H9 (cell line): Measurements from ENCODE around the gene RRP1B. TPM values are rescaled to one million over a fixed set of nuclear protein-coding genes. Genes with fewer than 3 reads are reported as not detected.
A peak's percentile ranks its signal among the peaks of the same experiment; 100 is the strongest.

Experiments
- DNase-seq: peaks from one replicate; pipeline ENCODE4 v3.0.0-alpha.2; 2017
- H2AFZ ChIP-seq: one replicate; pipeline ENCODE4 v1.6.1; 2013; ENCODE audit warnings: mild to moderate bottlenecking, low read length, control low read depth, moderate library complexity
- H2AK5ac ChIP-seq: 2 replicates; pipeline ENCODE4 v1.6.1; 2013; ENCODE audit warnings: low read length, control low read depth, mixed read lengths; ENCODE audit not compliant: insufficient read length
- H2BK120ac ChIP-seq: one replicate; pipeline ENCODE4 v1.6.1; 2013; ENCODE audit warnings: low read depth, mild to moderate bottlenecking, low read length, control low read depth, inconsistent platforms; ENCODE audit not compliant: poor library complexity, severe bottlenecking
- H2BK12ac ChIP-seq: 2 replicates; pipeline ENCODE4 v1.6.1; 2013; ENCODE audit warnings: low read length, control low read depth, mixed read lengths, low read depth; ENCODE audit not compliant: insufficient read length
- H2BK15ac ChIP-seq: 2 replicates; pipeline ENCODE4 v1.6.1; 2013; ENCODE audit warnings: low read depth, low read length, control low read depth
- H2BK20ac ChIP-seq: one replicate; pipeline ENCODE4 v1.6.1; 2013; ENCODE audit warnings: low read depth, mild to moderate bottlenecking, low read length, control low read depth, inconsistent platforms; ENCODE audit not compliant: poor library complexity, severe bottlenecking
- H2BK5ac ChIP-seq: 2 replicates; pipeline ENCODE4 v1.6.1; 2013; ENCODE audit warnings: low read length, control low read depth, mixed read lengths; ENCODE audit not compliant: insufficient read length
- H3K14ac ChIP-seq: 2 replicates; pipeline ENCODE4 v1.6.1; 2013; ENCODE audit warnings: low read length, control low read depth; ENCODE audit not compliant: insufficient read depth
- H3K18ac ChIP-seq: 2 replicates; pipeline ENCODE4 v1.6.1; 2013; ENCODE audit warnings: low read depth, mild to moderate bottlenecking, mixed read lengths, low read length, control low read depth; ENCODE audit not compliant: insufficient read length
- H3K23ac ChIP-seq: 2 replicates; pipeline ENCODE4 v1.6.1; 2013; ENCODE audit warnings: low read length, control low read depth, mixed read lengths, low read depth; ENCODE audit not compliant: insufficient read length
- H3K23me2 ChIP-seq: 2 replicates; pipeline ENCODE4 v1.6.1; 2013; ENCODE audit warnings: low read depth, mild to moderate bottlenecking, mixed read lengths, low read length, control low read depth; ENCODE audit not compliant: insufficient read length, poor library complexity, severe bottlenecking
- H3K27ac ChIP-seq: 2 replicates; pipeline ENCODE4 v1.5.1; 2013; ENCODE audit warnings: low read length, control low read depth, mixed read lengths, low read depth; ENCODE audit not compliant: insufficient read length
- H3K27me3 ChIP-seq: 2 replicates; pipeline ENCODE4 v1.6.1; 2013; ENCODE audit warnings: low read length, control low read depth, inconsistent platforms; ENCODE audit not compliant: insufficient read depth
- H3K4ac ChIP-seq: 2 replicates; pipeline ENCODE4 v1.6.1; 2013; ENCODE audit warnings: low read depth, mild to moderate bottlenecking, control low read depth, inconsistent platforms, low read length, moderate library complexity
- H3K4me1 ChIP-seq: 2 replicates; pipeline ENCODE4 v1.6.1; 2013; ENCODE audit warnings: low read length, control low read depth, inconsistent platforms; ENCODE audit not compliant: insufficient read depth
- H3K4me2 ChIP-seq: 2 replicates; pipeline ENCODE4 v1.6.1; 2013; ENCODE audit warnings: low read length, control low read depth, mixed read lengths; ENCODE audit not compliant: insufficient read length, insufficient read depth
- H3K56ac ChIP-seq: 2 replicates; pipeline ENCODE4 v1.6.1; 2013; ENCODE audit warnings: low read depth, mild to moderate bottlenecking, mixed read lengths, low read length, control low read depth; ENCODE audit not compliant: insufficient read length
- H3K79me1 ChIP-seq: 2 replicates; pipeline ENCODE4 v1.6.1; 2013; ENCODE audit warnings: low read depth, mild to moderate bottlenecking, moderate library complexity, low read length, control low read depth, inconsistent platforms; ENCODE audit not compliant: insufficient read depth, poor library complexity, severe bottlenecking
- H3K79me2 ChIP-seq: 2 replicates; pipeline ENCODE4 v1.6.1; 2013; ENCODE audit warnings: low read length, control low read depth, inconsistent platforms; ENCODE audit not compliant: insufficient read depth
- H3K9ac ChIP-seq: 2 replicates; pipeline ENCODE4 v1.6.1; 2013; ENCODE audit warnings: low read length, control low read depth, mixed read lengths; ENCODE audit not compliant: insufficient read length; ENCODE audit errors: extremely low read depth
- H3K9me3 ChIP-seq: one replicate; pipeline ENCODE4 v1.6.1; 2013; ENCODE audit warnings: low read depth, low read length, inconsistent platforms; ENCODE audit not compliant: control insufficient read depth
- H3T11ph ChIP-seq: one replicate; pipeline ENCODE4 v1.6.1; 2013; ENCODE audit warnings: mild to moderate bottlenecking, low read length, control low read depth, inconsistent platforms
- H4K20me1 ChIP-seq: one replicate; pipeline ENCODE4 v1.6.1; 2013; ENCODE audit not compliant: control insufficient read depth, insufficient read length, insufficient read depth
- H4K5ac ChIP-seq: 2 replicates; pipeline ENCODE4 v1.6.1; 2013; ENCODE audit warnings: low read depth, mild to moderate bottlenecking, mixed read lengths, low read length, control low read depth; ENCODE audit not compliant: insufficient read length
- H4K8ac ChIP-seq: replicated peaks from 2 replicates; pipeline ENCODE4 v1.6.1; 2013; ENCODE audit warnings: low read length, control low read depth, mixed read lengths, low read depth; ENCODE audit not compliant: insufficient read length
- H4K91ac ChIP-seq: 2 replicates; pipeline ENCODE4 v1.6.1; 2013; ENCODE audit warnings: low read depth, mild to moderate bottlenecking, moderate library complexity, mixed read lengths, low read length, control low read depth; ENCODE audit not compliant: insufficient read length
- H3K27ac Mint-ChIP-seq, 3 experiments: 2 replicates in 2 of 3; 3 replicates in 1 of 3; pipeline ENCODE4 v1.8.0; 2020 to 2021; ENCODE audit warnings: mixed read lengths in 3 of 3, mild to moderate bottlenecking in 1 of 3, moderate library complexity in 1 of 3
- H3K27me3 Mint-ChIP-seq: 2 replicates; pipeline ENCODE4 v1.8.0; 2021; ENCODE audit warnings: low read depth, mild to moderate bottlenecking, moderate library complexity, mixed read lengths
- H3K36me3 Mint-ChIP-seq, 3 experiments: 2 replicates in 2 of 3; 3 replicates in 1 of 3; pipeline ENCODE4 v1.8.0; 2020 to 2021; ENCODE audit warnings: low read depth in 3 of 3, mixed read lengths in 3 of 3; ENCODE audit not compliant: insufficient read depth in 1 of 3
- H3K4me1 Mint-ChIP-seq, 2 experiments: 2 replicates each; pipeline ENCODE4 v1.8.0; 2020; ENCODE audit warnings: mixed read lengths in 2 of 2
- H3K4me3 Mint-ChIP-seq, 2 experiments: 2 replicates in 1 of 2; 3 replicates in 1 of 2; pipeline ENCODE4 v1.8.0; 2020 to 2021; ENCODE audit warnings: mild to moderate bottlenecking in 2 of 2, mixed read lengths in 2 of 2, moderate library complexity in 1 of 2
- H3K9me3 Mint-ChIP-seq, 2 experiments: 2 replicates in 1 of 2; 3 replicates in 1 of 2; pipeline ENCODE4 v1.8.0; 2020; ENCODE audit warnings: mild to moderate bottlenecking in 2 of 2, mixed read lengths in 2 of 2, moderate library complexity in 1 of 2
- CTCF ChIP-seq: fragments of 200-600 bp; sonication (generic); conservative IDR thresholded peaks from 3 replicates; pipeline ENCODE4 v1.8.0; 2021; ENCODE audit warnings: antibody characterized with exemption, mild to moderate bottlenecking
- WGBS: extraction: QIAGEN DNeasy Blood & Tissue Kit; methylation state at CpG from one replicate; pipeline ENCODE4 v1.1.7; 2013; ENCODE audit warnings: missing lambda C conversion rate, low lambda C conversion rate, mixed read lengths; ENCODE audit not compliant: insufficient read length; ENCODE audit errors: extremely low coverage; 5-methylcytosine and 5-hydroxymethylcytosine counted together
- total RNA-seq: library from RNA; stranded (reverse); gene quantifications from 2 replicates; pipeline ENCODE4 v1.2.1, GENCODE V29; 2021

The RRP1B gene
- total RNA-seq, 1 experiment from 2014 or later: 96.6 TPM

DNA sequence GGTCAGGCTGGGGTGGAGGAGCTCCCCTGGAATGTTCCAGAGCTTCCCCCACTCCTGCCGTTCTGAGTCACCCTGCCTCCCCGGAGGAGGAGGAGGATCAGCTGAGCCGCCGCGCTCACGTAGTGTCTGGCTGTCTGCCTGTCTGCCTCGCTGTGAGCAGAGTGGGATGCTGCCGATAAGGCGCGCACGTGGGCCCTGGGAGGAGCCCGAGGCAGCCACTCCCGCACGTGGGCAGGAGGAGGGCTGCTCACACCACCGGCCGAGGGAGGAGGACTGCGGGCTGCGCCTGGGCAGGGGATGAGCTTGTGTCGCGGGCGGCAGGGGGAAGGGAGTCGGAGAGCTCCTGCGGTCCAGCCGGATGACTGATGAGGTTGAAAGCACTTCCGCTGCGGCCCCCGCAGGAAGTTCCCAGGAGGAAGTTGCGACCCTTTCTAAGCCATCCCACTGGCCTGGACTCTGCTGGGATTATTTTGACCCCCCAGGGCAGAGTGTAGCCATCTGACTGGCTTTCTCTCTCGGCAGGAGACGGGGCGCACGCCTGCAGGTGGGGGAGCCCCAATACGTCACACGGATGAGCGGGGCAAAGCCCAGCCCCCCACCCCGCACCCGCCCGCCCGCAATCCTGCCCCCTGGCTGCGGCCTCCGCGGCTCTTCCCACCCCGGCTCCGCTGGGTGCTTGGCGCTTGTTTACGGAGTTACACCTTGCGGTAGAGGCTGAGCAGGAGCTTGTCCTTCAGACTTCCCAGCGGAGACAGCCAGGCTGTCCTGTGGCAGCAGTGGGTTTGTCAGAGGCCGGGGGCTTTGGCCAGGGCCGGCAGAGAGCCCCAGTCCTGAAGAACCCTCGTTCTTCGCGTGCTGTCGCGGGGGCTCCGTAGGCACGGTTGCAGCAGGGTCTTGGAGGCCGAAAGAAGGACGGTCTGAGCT is 69.4 kb downstream of the RRP1B start:
- peaks cover 9% of the 10 kb centered on the region for H3K23me2 ChIP-seq
- no peak overlapping the region for H3K56ac ChIP-seq
- peak overlapping the region; percentile 62 for H3K18ac ChIP-seq
- no peak overlapping the region for H3K4ac ChIP-seq
- no peak overlapping the region for H2AFZ ChIP-seq
- Mint-ChIP-seq H3K27me3 (no peaks in the 10 kb centered on the region), H3K4me1 (peaks cover 22 to 25% of the 10 kb centered on the region in 2 experiments), H3K9me3 (no peaks in the 10 kb centered on the region), H3K27ac (peak overlapping the region; percentile 87 to 96 (median 94)), H3K4me3 (peak overlapping the region; percentile 80 to 83), H3K36me3 (peaks cover 0 to 11% (median under 1%) of the 10 kb centered on the region in 3 experiments; a peak in 5 of 7 replicates)
- H3K27ac ChIP-seq: no peak overlapping the region
- H4K91ac ChIP-seq: no peak overlapping the region
- TF ChIP-seq CTCF: peak; percentile 72
- no peak overlapping the region for H3T11ph ChIP-seq
- H4K5ac ChIP-seq: peak overlapping the region; percentile 2
- no peaks in the 10 kb centered on the region for H3K27me3 ChIP-seq
- no CpG with 5 or more reads among the region's 59 CpGs for WGBS
- H3K14ac ChIP-seq: peak overlapping the region; percentile 86
- H3K79me2 ChIP-seq: peaks cover 5% of the 10 kb centered on the region; the same call in 1 of the 2 replicates
- peak overlapping the region; percentile 38 for H3K9ac ChIP-seq
- no peak overlapping the region for H2BK120ac ChIP-seq
- H3K4me1 ChIP-seq: no peaks in the 10 kb centered on the region
- H4K8ac ChIP-seq: no peak overlapping the region
- no peak overlapping the region for H2BK15ac ChIP-seq
- peak; percentile 87 for DNase-seq
- H3K79me1 ChIP-seq: peaks cover 5% of the 10 kb centered on the region
- no peak overlapping the region for H2BK20ac ChIP-seq
- H2BK5ac ChIP-seq: no peak overlapping the region
- peak overlapping the region; percentile 56 for H3K4me2 ChIP-seq
- H2AK5ac ChIP-seq: no peak overlapping the region
- no peak overlapping the region for H2BK12ac ChIP-seq
- no peaks in the 10 kb centered on the region for H4K20me1 ChIP-seq
- no peaks in the 10 kb centered on the region for H3K9me3 ChIP-seq
- no peak overlapping the region for H3K23ac ChIP-seq
